Suppressor macrophage treated with lipopolysaccharide for 1 hour (primary cell): Measurements from ENCODE around the gene OR4C3.
A peak's percentile ranks its signal among the peaks of the same experiment; 100 is the strongest.
"Not testable (repeated sequence)": the region's sequence is repeated elsewhere in the genome, so short reads cannot be mapped to it uniquely, and the experiment has no call there.

Experiments used
- DNase-seq, 3 donors: peaks; one replicate each; pipeline ENCODE4 v3.0.0-alpha.2; 2020 to 2022

OR4C3 gene

DNA sequence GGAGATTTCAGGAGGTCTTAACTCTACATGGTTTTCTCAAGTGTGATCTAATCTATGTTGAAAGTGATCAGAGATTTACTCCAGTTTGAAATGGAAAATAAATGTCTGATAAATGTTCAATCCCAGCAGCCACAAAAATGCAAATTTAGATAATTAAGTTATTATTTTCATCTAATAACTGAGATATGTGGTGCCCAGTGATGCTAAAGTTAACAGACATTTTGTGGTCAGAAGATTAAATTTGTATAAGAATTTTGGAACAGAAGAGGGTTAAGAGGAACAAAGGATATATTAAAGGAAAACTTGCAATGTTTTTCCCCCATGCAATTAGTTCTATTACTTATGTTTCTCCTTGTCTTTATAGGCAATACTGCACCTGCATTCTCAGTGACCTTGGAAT, at the start of gene OR4C3:
TSS of gene OR4C3 (plus strand) at position 301 of the 400 bp plus-strand sequence. CDS start 102 bp downstream, outside the sequence.
- not testable (repeated sequence) for DNase-seq

- DNase-seq = no peak
Measured at GRCh38 chr11:48305923-48306322, 18.8 kb upstream of the OR4C3 start, which contains the start of gene OR4S1. OR4S1 (plus strand) TSS chr11:48306223; CDS start chr11:48306223, 0 bp downstream.

DNA sequence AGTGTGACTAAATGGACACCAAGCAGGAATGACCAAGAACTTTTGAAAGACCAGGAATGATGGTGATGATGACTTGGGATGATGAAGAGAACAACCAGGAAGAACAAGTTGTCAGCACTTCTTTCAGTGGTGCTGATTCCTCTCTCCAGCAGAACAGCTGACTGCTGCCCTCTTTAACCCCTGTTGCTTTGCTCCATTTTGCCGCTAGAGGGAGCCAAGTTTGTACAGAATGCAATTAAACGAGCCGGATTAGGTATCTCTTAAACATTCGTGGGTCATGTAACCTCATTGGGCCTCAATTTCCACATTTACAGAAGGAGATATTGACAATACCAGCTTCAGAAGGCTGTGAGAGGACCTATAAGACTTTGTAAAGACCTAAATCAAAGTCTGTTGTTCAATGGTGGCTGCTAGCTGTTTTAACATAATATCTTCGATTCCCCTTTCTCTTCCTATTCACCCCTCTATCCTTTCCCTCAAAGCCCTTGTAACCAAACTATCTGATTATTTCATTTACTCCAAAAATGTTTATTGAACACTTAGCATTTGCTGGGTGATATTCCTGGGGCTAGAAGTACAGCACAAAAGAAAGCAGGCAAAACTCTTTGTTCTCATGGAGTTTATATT, 16.8 kb upstream of the OR4C3 start:
- DNase-seq = peak; percentile 69 to 77 (median 77)

DNA sequence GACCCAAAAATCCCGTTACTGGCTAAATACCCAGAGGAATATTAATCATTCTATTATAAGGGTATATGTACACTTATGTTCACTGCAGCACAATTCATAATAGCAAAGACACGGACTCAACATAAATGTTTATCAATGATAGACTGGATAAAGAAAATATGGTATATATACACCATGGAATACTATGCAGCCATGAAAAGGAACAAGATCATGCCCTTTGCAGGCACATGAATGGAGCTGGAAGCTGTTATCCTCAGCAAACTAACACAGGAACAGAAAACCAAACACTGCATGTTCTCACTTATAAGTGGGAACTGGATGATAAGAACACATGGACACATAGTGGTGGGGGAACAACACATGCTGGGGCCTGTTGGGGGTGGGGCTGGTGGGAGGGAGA, 11.1 kb upstream of the OR4C3 start:
- DNase-seq = not testable (repeated sequence)

GRCh38 chr11:48319813-48320212, 4.9 kb upstream of the OR4C3 start:
- not testable (repeated sequence) for DNase-seq

GRCh38 chr11:48341466-48341865, 16.7 kb downstream of the OR4C3 start:
- DNase-seq = no peak

DNA sequence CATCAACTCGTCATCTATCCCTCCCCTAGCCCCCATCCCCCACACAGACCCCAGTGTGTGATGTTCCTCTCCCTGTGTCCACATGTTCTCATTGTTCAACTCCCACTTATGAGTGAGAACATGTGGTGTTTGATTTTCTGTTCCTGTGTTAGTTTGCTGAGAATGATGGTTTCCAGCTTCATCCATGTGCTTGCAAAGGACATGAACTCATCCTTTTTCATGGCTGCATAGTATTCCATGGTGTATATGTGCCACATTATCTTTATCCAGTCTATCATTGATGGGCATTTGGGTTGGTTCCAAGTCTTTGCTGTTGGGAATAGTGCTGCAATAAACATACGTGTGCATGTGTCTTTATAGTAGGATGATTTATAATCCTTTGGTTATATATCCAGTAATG, 17.8 kb downstream of the OR4C3 start:
- DNase-seq = not testable (repeated sequence)

GRCh38 chr11:48346286-48346685, 21.6 kb downstream of the OR4C3 start:
- not testable (repeated sequence) for DNase-seq

DNA sequence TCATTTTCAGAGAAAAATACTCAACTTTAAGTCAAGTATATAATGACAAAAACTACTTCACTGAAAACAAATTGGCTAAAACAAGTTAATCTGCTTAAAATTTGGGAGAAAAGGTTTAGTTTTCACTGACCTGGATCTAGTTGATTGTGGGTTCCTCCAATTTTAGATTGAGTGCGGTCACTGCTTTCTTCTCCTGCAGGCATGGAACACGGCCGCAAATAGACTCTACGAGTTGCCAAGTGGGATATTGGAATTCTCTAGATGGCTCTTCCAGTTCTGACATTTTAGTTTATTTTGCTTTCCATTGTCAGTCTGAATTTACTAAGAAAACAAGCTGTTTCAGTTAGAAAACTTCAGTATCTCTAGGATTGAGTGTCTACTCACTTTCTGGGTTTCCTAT, 29.3 kb downstream of the OR4C3 start:
- DNase-seq = no peak

GRCh38 chr11:48354677-48355076, 30.0 kb downstream of the OR4C3 start:
- no peak for DNase-seq

GRCh38 chr11:48361289-48361688, 36.6 kb downstream of the OR4C3 start:
- DNase-seq = not testable (repeated sequence)

DNA sequence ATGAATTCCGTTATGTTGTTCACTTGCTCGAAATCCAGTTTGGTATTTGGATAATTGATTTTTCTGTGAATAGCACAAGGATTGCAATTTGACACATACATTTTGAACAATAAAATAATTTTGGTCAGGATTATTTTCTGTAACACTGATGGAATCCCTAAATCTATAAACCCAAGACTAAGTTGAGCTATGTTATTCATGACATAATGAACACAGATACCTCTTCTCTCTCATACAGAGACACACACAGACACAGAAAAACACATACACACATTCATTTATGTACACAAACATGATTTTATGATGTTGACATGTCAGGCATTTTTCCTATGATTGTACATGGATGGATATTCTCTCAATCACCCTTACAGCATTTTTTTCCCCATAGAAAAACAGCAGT, 41.6 kb downstream of the OR4C3 start, which contains the start of gene OR4C5:
TSS of gene OR4C5 (minus strand) at position 101 of the 400 bp plus-strand sequence. CDS start at position 101, 0 bp downstream.
- no peak for DNase-seq
